PC-9 (cell line): ENCODE results near the gene FILIP1L.

ENCODE experiments used
- EZH2 ChIP-seq: fragments of 200-600 bp; sonication (generic); IDR thresholded peaks from 2 replicates; pipeline ENCODE4 v1.8.0; 2017; ENCODE audit warnings: antibody characterized with exemption, low read depth
- TF ChIP-seq, protein P1 (sequence below): fragments of 200-600 bp; sonication (generic); conservative IDR thresholded peaks from 2 replicates; pipeline ENCODE4 v1.6.1; 2017; ENCODE audit warnings: mixed run types, antibody characterized with exemption, mild to moderate bottlenecking, moderate library complexity

DNA sequence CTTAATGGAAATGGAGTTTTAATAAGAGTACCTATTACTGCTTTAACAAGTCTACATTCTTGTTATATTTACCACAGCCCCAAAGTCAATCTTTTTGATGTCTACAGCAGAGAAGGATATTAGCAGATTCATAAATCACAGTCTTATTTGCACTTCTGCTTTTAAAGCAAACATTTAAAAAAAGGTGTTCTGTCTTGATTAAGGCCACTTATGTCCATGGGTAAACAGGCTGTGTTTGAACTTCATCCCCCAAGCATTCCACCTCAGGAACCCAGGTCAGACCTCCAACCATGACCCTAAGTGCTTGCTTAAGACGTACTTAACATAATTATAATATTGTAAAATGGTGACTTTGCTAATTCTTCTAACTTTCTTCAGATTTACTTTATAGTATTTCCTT is 183.2 kb downstream of the FILIP1L start:
- TF ChIP-seq, protein P1, sequence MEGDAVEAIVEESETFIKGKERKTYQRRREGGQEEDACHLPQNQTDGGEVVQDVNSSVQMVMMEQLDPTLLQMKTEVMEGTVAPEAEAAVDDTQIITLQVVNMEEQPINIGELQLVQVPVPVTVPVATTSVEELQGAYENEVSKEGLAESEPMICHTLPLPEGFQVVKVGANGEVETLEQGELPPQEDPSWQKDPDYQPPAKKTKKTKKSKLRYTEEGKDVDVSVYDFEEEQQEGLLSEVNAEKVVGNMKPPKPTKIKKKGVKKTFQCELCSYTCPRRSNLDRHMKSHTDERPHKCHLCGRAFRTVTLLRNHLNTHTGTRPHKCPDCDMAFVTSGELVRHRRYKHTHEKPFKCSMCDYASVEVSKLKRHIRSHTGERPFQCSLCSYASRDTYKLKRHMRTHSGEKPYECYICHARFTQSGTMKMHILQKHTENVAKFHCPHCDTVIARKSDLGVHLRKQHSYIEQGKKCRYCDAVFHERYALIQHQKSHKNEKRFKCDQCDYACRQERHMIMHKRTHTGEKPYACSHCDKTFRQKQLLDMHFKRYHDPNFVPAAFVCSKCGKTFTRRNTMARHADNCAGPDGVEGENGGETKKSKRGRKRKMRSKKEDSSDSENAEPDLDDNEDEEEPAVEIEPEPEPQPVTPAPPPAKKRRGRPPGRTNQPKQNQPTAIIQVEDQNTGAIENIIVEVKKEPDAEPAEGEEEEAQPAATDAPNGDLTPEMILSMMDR: no peak
- TF ChIP-seq EZH2: no peak
